SU-DHL-6 (cell line): ENCODE measurements around the gene TANGO2.
A peak's percentile ranks its signal among the peaks of the same experiment; 100 is the strongest.

Source experiments
- H2AFZ ChIP-seq: fragments of 200-600 bp; sonication (generic); 2 replicates; pipeline ENCODE4 v1.6.1; 2014; ENCODE audit warnings: low read depth, mild to moderate bottlenecking, moderate library complexity, mixed read lengths, antibody characterized with exemption, low read length; ENCODE audit not compliant: severe bottlenecking
- H3F3A ChIP-seq: fragments of 200-600 bp; shearing (Covaris generic); 2 replicates; pipeline ENCODE4 v1.6.0; 2016; ENCODE audit warnings: antibody characterized with exemption, mild to moderate bottlenecking; ENCODE audit not compliant: insufficient read depth
- H3K27ac ChIP-seq: fragments of 200-600 bp; sonication (generic); 2 replicates; pipeline ENCODE4 v1.5.1; 2016; ENCODE audit warnings: low read depth, mild to moderate bottlenecking, low read length, moderate library complexity, mixed read lengths
- H3K27me3 ChIP-seq: fragments of 200-600 bp; sonication (generic), shearing (Covaris generic); 2 replicates; pipeline ENCODE4 v1.6.0; 2014; ENCODE audit warnings: mild to moderate bottlenecking, low read length
- H3K36me3 ChIP-seq: fragments of 200-600 bp; sonication (generic); 2 replicates; pipeline ENCODE4 v1.6.1; 2014; ENCODE audit warnings: mild to moderate bottlenecking, low read length, mixed read lengths
- H3K4me2 ChIP-seq: fragments of 300-600, 200-600 bp; shearing (Covaris generic), sonication (generic); 2 replicates; pipeline ENCODE4 v1.6.0; 2014; ENCODE audit warnings: low read length, low read depth, mild to moderate bottlenecking; ENCODE audit not compliant: poor library complexity, severe bottlenecking
- H3K4me3 ChIP-seq: fragments of 200-600 bp; sonication (generic); 2 replicates; pipeline ENCODE4 v1.5.1; 2014; ENCODE audit warnings: antibody characterized with exemption, low read length, mild to moderate bottlenecking, mixed read lengths; ENCODE audit not compliant: insufficient read depth, poor library complexity, severe bottlenecking
- H3K79me2 ChIP-seq: fragments of 200-600 bp; sonication (generic); 2 replicates; pipeline ENCODE4 v1.6.1; 2014; ENCODE audit warnings: mild to moderate bottlenecking, low read length, moderate library complexity; ENCODE audit not compliant: insufficient read depth
- H3K9ac ChIP-seq: fragments of 200-600 bp; sonication (generic); 2 replicates; pipeline ENCODE4 v1.7.0; 2014; ENCODE audit warnings: mild to moderate bottlenecking, low read length
- H3K9me2 ChIP-seq: fragments of 200-600 bp; sonication (generic); replicated peaks from 2 replicates; pipeline ENCODE4 v1.6.1; 2014; ENCODE audit warnings: low read length; ENCODE audit not compliant: insufficient read depth
- H3K9me3 ChIP-seq: fragments of 200-600 bp; sonication (generic); 2 replicates; pipeline ENCODE4 v1.6.1; 2014; ENCODE audit warnings: low read length, mixed read lengths; ENCODE audit not compliant: insufficient read depth
- H4K20me1 ChIP-seq: fragments of 200-600 bp; sonication (generic); 2 replicates; pipeline ENCODE4 v1.6.1; 2014; ENCODE audit warnings: low read depth, mild to moderate bottlenecking, antibody characterized with exemption, low read length, moderate library complexity, mixed read lengths
- EZH2phosphoT487 ChIP-seq: fragments of 200-600 bp; sonication (generic), shearing (Covaris generic); conservative IDR thresholded peaks from 2 replicates; pipeline ENCODE4 v1.6.1; 2018; ENCODE audit warnings: mild to moderate bottlenecking, antibody characterized with exemption, low read length, moderate library complexity, mixed read lengths
- TF ChIP-seq, protein P1 (sequence below): fragments of 200-600 bp; sonication (generic); IDR thresholded peaks from one replicate; pipeline ENCODE4 v1.5.1; 2017; ENCODE audit warnings: antibody characterized with exemption, mild to moderate bottlenecking, low read length, moderate library complexity; ENCODE audit not compliant: insufficient read depth, poor library complexity, severe bottlenecking

The TANGO2 gene

DNA sequence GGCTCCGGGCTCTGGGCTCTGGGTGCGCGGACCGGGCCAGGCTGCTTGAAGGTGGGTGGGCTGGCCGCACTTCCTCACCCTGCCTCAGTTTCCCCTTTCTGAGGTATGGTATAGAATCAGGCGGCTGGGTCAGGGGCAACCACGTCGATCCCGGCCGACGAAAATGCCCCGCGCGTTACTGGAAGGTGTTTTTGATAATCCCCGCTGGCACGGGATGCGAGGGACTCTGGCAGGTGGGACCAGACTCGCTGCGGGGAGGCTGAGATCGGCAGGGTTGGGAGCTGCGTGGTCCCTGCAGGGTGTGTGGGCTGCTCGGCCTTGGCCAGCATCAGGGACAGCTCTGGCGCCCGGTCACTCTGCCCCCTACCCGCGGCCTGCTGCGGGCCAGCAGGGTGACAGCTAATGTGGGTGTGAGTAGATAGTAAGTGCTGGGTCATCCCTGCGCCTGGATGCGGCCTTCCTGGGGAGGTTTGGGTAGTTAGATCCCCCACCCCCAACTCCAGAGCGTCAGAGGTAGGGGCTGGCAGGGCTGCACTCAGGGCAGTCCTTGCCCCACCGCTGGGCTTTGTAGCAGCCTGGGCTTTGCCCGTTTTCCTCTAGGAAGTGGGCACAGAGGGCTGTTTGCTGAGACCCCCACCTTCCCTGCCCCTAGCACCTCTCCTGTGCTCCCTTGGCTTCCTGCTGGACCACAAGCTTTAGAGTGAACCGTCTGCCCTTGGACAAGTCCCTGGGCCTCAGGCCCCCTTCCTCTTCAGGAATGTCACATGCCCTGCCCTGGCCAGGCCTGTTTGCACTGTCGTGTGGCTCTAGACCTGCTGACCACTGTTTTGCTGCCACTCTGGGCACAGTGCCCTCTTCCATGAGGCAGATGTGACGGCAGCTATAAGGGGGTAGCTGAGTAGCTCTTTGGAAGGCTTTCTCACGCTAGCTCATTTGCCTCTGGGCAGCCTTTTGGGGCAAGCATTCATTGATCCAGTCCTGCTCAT, 579 bp downstream of the TANGO2 start:
- peak overlapping the region; percentile 74 for H3K4me2 ChIP-seq
- no peaks in the 10 kb centered on the region for H3K9me2 ChIP-seq
- H3K9ac ChIP-seq: peak overlapping the region; percentile 85
- no peaks in the 10 kb centered on the region for H3K36me3 ChIP-seq
- H3K27ac ChIP-seq: no peak overlapping the region
- TF ChIP-seq EZH2phosphoT487: no peak
- TF ChIP-seq, protein P1, sequence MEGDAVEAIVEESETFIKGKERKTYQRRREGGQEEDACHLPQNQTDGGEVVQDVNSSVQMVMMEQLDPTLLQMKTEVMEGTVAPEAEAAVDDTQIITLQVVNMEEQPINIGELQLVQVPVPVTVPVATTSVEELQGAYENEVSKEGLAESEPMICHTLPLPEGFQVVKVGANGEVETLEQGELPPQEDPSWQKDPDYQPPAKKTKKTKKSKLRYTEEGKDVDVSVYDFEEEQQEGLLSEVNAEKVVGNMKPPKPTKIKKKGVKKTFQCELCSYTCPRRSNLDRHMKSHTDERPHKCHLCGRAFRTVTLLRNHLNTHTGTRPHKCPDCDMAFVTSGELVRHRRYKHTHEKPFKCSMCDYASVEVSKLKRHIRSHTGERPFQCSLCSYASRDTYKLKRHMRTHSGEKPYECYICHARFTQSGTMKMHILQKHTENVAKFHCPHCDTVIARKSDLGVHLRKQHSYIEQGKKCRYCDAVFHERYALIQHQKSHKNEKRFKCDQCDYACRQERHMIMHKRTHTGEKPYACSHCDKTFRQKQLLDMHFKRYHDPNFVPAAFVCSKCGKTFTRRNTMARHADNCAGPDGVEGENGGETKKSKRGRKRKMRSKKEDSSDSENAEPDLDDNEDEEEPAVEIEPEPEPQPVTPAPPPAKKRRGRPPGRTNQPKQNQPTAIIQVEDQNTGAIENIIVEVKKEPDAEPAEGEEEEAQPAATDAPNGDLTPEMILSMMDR: no peak
- peak overlapping the region; percentile 64 for H2AFZ ChIP-seq
- H3F3A ChIP-seq: no peaks in the 10 kb centered on the region
- H3K27me3 ChIP-seq: no peaks in the 10 kb centered on the region
- no peaks in the 10 kb centered on the region for H4K20me1 ChIP-seq
- peaks cover 9% of the 10 kb centered on the region; the same call in 1 of the 2 replicates for H3K79me2 ChIP-seq
- no peaks in the 10 kb centered on the region for H3K9me3 ChIP-seq
- H3K4me3 ChIP-seq: peak overlapping the region; percentile 85

DNA sequence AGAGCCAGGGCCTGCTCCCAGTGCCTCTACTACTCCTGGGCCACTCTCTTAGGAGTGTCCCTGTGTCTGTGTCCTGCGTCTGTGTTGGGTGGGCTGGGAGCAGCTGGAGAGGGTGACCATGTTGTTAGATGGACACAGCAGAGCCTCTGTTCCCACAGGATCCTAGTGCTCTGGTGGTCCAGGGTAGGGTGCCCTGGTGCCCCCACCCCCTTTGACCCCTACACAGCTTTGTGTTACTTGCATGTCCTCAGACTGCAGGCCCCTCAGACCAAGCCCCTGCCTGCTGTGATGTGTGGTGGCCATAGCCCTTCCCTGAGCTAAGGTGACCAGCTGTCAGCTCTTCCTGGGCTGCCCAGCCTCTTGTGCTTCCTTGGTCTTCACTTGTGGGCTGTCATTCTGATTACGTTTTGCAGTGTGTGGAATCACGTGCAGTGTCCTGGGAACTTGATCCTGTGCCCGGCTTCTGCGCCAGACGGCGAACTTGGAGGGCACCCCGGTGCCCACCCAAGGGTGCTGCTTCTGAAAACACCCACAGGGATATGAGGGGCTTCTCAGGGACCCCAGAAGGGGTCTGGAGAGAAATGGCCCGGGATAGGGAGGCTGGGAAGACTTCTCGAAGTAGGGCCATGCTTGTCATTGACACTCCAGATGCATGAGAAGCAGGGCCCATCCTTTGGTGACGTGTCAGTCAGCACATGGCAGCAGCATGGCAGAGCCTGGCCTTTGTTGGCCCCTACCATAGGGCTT, 1.5 kb downstream of the TANGO2 start:
- no peak for TF ChIP-seq EZH2phosphoT487
- TF ChIP-seq, protein P1: no peak
- Histone ChIP-seq H3K9me2 (no peaks in the 10 kb centered on the region), H3K79me2 (peaks cover 9% of the 10 kb centered on the region; the same call in 1 of the 2 replicates), H3F3A (no peaks in the 10 kb centered on the region), H4K20me1 (no peaks in the 10 kb centered on the region), H3K9me3 (no peaks in the 10 kb centered on the region), H3K4me3 (no peak overlapping the region), H3K27me3 (no peaks in the 10 kb centered on the region), H3K36me3 (no peaks in the 10 kb centered on the region), H2AFZ (no peak overlapping the region), H3K9ac (peak overlapping the region; percentile 85; the same call in 1 of the 2 replicates), H3K4me2 (peak overlapping the region; percentile 74), H3K27ac (no peak overlapping the region)

DNA sequence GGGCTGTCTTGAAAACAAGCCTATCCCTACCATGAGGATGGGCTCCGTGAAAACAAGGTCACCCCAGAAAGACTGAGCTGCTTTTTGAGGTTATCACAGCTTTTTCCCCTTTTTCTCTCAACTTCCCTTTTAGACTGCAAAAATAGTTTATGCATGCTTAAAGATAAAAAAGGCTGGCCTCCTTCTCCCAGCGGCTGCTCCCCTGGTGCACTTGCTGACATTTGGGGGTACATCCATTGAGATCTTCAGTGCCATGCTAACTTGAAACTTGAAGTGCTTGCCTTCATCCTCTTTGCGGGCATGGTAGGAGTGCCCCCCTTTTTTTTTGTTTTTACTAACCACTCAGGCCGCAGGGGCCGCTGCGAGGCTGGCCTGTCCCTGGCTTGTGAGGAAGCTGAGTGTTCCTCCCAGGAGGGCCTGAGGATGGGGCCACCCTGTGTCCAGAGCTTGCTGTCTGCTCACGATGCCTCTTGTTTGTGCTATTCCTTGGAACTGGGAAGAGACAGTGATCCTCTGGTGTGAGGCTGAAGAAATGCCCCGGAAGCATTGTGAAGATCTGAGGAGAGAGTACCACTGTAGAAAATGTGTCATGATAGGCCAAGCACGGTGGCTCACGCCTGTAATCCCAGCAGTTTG, 2.2 kb downstream of the TANGO2 start:
- H3K9me3 ChIP-seq: no peaks in the 10 kb centered on the region
- H3K27me3 ChIP-seq: no peaks in the 10 kb centered on the region
- H3F3A ChIP-seq: no peaks in the 10 kb centered on the region
- no peak overlapping the region for H3K27ac ChIP-seq
- H3K79me2 ChIP-seq: peaks cover 9% of the 10 kb centered on the region; the same call in 1 of the 2 replicates
- no peaks in the 10 kb centered on the region for H3K9me2 ChIP-seq
- no peak overlapping the region for H3K9ac ChIP-seq
- TF ChIP-seq, protein P1: no peak
- TF ChIP-seq EZH2phosphoT487: no peak
- no peak overlapping the region for H2AFZ ChIP-seq
- H4K20me1 ChIP-seq: no peaks in the 10 kb centered on the region
- no peak overlapping the region for H3K4me2 ChIP-seq
- H3K4me3 ChIP-seq: no peak overlapping the region
- H3K36me3 ChIP-seq: no peaks in the 10 kb centered on the region
